ENCODE data around the gene PLVAP.

Gene PLVAP, protein sequence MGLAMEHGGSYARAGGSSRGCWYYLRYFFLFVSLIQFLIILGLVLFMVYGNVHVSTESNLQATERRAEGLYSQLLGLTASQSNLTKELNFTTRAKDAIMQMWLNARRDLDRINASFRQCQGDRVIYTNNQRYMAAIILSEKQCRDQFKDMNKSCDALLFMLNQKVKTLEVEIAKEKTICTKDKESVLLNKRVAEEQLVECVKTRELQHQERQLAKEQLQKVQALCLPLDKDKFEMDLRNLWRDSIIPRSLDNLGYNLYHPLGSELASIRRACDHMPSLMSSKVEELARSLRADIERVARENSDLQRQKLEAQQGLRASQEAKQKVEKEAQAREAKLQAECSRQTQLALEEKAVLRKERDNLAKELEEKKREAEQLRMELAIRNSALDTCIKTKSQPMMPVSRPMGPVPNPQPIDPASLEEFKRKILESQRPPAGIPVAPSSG

GRCh38 chr19:17376935-17377600 lies at the start of gene PLVAP:
Gene PLVAP (minus strand): TSS chr19:17377342. CDS start chr19:17377288, 54 bp downstream.
- DNase-seq: no peak

GRCh38 chr19:17424743-17425365 lies 47.7 kb upstream of the PLVAP start:
- DNase-seq: peak; percentile 16 to 23

DNA sequence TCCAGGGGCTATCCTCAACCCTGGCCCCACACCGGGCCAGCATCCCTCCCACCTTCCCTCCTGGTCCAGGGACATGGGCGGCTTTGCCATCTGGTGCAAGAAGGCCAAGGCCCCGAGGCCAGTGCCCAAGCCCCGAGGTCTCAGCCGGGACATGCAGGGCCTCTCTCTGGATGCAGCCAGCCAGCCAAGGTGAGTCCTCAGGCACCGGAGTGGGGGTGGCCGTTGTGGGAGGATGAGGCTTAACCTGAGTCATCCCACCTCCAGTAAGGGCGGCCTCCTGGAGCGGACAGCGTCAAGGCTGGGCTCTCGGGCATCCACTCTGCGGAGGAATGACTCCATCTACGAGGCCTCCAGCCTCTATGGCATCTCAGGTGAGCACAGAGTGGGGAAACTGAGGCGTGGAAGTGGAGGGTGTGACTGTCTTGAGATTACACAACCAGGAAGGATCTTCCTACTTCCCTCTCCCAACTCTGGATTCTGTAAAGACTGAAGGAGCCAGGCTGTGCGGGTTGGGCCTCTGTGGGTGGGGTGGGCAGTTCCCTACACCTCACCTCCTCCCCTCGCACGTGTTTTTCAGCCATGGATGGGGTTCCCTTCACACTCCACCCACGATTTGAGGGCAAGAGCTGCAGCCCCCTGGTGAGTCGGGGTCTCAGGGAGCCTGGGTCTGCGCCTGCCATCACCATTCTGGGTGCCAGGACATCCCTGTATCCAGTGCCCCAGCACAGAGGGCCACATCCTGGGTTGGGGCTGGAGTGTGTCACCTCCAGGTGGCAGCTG lies 46.5 kb upstream of the PLVAP start:
- DNase-seq: no peak

- no peak for DNase-seq
These were observed 44.8 kb upstream of the PLVAP start for GRCh38 chr19:17421942-17422341.

DNA sequence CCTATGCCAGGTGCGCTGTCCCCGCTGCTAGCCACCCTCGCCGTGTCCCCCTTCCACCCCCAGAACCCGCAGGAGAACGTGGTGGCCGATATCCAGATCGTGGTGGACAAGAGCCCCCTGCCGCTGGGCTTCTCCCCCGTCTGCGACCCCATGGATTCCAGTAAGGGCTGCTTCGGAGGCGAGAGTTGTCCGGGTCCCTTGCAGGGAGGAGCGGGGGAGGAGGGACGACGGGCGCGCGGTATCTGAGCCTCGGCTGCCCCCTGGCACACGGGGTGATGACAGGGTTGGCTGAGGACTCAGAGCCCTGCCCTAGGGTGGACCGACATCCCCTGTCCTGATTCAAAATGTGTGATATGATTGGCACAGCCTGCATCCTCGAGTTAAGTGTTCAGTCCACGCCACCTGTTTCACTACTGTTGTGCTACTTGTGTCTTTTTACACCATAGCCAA lies 43.4 kb upstream of the PLVAP start:
- peak; percentile 21 to 30 for DNase-seq

GRCh38 chr19:17419621-17420474 lies 42.7 kb upstream of the PLVAP start, which contains the start of gene MVB12A:
Gene MVB12A (plus strand): TSS chr19:17420047. CDS start chr19:17420136, 89 bp downstream.
- peak; percentile 97 to 98 for DNase-seq

GRCh38 chr19:17419154-17419620 lies 42.0 kb upstream of the PLVAP start:
- DNase-seq: no peak

DNA sequence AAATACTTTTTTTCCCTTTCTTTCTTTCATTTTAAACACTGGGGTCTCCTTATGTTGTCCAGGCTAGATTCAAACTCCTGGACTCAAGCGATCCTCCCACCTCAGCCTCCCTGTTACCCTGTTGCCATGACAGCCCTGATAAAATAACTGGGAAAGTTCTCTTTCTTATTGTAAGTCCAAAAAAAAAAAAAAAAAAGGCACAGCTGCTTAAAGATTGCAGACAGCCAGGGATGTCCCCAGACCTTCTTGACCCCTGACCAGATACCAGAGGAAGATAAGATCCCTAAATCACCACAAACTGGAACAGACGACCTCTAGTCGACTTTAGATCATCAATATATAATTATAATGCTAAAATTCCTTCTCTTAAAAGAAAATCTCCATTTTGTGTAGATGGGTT lies 41.6 kb upstream of the PLVAP start:
- DNase-seq: no peak

DNA sequence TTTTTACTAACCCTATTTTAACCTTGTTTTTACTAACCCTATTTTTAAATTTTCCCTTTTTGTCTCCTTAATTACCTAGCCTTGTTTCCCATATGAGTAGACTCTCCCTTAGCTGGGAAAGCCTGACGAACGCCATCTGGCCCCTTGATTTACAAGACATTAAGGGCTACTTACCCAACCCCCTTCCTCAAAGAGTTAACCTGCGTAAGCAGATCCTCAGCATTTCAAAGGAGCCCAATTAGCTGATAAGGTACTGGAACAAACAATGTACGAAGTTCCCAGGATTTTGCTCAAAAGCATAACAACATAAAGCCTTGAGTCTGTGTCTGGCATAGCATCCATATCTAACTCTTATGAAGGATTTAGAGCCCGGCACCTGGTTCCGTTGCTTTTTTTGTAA lies 38.0 kb upstream of the PLVAP start:
- no peak for DNase-seq

DNA sequence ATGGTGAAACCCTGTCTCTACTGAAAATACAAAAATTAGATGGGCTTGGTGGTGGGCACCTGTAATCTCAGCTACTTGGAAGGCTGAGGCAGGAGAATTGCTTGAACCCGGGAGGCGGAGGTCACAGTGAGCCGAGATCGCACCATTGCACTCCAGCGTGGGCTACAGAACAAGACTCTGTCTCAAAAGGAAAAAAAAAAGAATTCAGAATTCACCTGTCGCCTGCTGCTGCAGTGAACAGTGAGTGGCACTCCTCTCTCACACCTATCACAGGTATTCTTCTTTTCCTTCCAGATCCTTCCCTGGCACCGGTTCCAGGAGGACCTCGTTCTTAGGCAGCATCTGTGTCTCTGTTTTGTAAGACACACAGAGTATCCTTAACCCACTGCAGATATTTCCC lies 37.0 kb upstream of the PLVAP start:
- DNase-seq: no peak

- DNase-seq: no peak
These were observed 34.7 kb upstream of the PLVAP start for GRCh38 chr19:17411801-17412200.

GRCh38 chr19:17409990-17410389 lies 32.8 kb upstream of the PLVAP start:
- DNase-seq: no peak

- DNase-seq: no peak
These were observed 29.7 kb upstream of the PLVAP start for GRCh38 chr19:17406887-17407196.

- DNase-seq: peak in 1 of 2 donors; percentile 30
These were observed 29.1 kb upstream of the PLVAP start for GRCh38 chr19:17406046-17406886.

DNA sequence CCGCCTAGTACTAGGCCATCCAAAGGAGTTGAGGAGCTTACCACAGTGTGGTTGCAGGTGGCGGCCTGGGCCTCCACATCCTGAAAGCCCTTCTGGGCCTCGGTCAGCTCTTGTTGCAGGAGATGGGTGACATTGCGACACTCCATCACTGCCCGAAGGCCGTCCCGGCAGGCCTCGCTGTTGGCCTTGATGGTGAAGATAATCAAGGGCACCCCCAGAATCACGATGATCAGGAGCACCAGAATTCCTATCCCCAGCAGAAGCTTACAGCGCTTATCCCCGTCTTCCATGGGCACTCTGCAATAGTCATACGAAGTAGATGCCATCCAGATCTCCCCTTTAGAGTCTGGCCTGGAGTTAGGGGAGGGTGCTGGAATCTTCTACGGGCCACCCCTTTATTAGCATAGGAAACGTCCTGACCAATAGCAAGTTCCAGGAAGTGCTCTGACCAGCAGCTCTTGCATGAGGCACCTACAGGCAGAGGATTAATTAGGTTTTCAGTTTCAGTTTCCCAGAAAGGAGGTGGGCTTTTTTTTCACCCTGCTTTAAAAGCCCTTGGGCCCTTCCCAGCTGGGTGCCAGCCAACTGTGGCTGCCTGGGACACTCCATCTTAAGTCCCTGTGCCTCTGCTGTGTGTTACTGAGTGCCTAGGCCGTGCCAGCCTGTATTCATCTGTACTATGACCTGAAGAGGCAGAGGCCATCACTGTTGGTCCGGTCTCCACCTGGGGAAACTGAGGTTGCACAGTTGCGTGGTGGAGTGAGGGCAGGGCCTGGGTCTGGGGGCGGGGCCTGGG lies 28.3 kb upstream of the PLVAP start, which contains the start of gene BST2:
Gene BST2 (minus strand): TSS at position 381 of the 796 bp plus-strand sequence. CDS start 55 bp downstream, at position 326.
- peak; percentile 76 to 85 for DNase-seq

GRCh38 chr19:17404621-17405249 lies 27.6 kb upstream of the PLVAP start:
- no peak for DNase-seq

DNA sequence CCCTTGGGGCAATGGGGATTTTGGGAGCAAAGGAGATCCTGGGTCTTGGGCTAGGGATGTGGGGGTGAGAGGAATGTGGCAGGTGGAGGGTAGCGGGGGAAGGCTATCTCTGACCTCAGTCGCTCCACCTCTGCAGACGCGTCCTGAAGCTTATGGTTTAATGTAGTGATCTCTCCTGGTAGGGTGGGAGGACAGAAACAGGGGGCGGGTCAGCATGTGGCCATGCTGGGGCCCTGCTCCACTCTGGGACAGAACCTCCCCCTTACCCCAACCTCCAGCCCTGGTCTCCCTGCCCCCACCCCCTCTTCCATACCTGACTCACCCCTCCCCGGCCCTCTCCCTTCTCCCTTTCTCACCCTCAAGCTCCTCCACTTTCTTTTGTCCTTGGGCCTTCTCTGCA lies 26.9 kb upstream of the PLVAP start:
- no peak for DNase-seq

DNA sequence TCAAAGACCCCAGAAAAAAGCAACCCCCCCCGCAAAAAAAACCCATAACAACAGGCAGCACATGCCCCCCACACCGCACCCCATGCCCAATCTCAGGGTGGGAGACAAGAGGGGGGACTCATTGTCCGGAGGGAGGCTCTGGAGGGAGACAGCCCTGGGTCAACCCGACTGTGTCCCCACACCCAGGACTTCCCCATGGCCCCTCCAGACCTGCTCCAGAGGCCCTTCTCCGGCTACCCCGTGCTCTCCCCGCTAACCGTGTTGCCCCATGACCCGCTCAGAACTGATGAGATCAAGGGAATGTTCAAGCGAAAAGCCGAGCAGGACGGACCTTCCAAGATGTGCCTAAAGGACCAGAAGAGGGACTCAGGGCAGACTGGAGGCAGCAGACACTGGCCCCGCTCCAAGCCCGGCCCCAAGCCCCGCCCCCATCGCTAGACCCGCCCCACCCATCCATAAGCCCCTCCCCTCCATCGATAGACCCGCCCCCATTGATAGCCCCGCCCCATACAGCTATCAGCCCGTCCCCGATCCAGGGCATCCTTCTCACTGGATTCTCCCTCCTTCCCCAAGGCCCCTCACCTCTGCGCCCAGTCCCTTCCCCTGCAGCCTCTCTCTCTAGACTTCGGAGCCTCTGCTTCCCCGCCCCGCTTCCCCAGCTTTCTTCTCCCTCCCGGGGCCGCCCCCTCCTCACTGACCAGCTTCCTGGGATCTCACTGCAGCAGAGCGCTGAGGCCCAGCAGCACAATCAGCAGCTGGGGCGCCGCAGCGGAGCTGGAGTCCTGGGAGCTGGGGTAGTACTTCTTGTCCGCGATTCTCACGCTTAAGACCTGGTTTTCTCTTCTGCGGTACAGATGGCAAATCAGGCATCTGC lies 26.1 kb upstream of the PLVAP start:
- peak in 1 of 2 donors; percentile 42 for DNase-seq
